ENCODE results near the gene LHFPL6.

The LHFPL6 gene

GRCh38 chr13:39363382-39363772 is 239.6 kb downstream of the LHFPL6 start:
- TF ChIP-seq SIN3A (IDR thresholded peaks at IDR 0.05; ENCODE audit: borderline replicate concordance, insufficient read depth, low read length) = no peak

DNA sequence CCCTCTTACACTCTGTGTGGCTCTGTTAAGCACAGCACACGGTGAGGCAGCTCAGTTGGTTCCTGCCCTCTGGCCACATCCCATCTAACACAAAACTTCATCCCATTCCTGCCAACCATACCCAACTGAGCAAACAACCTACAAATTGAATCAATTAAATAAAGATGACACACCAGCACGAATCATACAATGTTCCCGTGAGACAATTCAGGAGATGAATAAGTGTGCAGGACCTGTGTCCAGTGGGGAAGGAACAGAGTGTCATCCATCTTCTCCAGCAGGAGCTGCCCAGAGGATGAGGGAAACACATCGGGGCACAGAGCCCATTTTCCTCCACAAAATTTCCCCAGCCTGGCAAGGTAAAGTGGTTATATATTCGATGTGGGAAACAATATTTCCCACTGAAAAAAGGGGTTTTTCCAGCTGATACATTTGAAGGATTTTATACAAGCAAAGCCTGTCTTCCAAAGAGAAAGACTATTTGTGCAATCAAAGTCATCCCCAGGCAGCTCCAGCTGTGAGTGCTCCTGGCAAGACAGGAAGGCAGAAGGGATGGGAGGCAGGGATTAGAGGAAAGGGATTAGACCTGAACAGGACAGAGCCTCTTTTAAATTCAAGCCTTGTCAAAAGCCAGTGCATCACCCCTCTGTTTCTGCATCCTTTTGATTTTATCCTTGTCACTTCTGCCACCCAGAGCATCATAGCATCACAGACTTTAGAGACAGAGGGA is 240.2 kb downstream of the LHFPL6 start:
- TF ChIP-seq REST (IDR thresholded peaks at IDR 0.05; ENCODE audit: insufficient read depth in 1 of 2, low read depth in 2 of 2, low read length in 2 of 2) (no peak), FOXP2 (optimal IDR thresholded peaks at IDR 0.05; ENCODE audit: borderline replicate concordance, extremely low read depth, extremely low read length, insufficient read depth) (no peak), POLR2AphosphoS5 (IDR thresholded peaks at IDR 0.05; ENCODE audit: low read depth, low read length) (no peak), SIN3A (IDR thresholded peaks at IDR 0.05; ENCODE audit: borderline replicate concordance, insufficient read depth, low read length) (no peak), TAF1 (IDR thresholded peaks at IDR 0.05; ENCODE audit: borderline replicate concordance, insufficient read depth, low read length) (no peak)

DNA sequence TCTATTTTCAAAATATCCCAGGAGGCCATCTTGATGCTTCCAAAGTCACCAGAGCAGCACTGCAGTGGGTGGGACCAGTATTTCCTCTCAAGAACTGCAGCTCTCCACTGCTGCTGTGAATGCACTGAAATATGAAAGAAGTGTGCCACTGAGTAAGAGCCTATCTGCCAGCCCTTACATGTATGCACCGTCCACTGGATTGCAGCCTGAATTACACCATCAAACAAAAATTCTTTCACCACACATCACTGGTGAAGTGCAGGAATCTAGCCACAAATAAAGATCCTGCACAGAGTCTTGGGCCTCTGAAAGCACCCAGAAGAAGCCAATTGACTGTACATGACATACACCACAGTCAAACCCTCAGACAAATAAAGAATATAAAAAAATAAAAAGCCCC is 249.0 kb downstream of the LHFPL6 start:
- TF ChIP-seq SIN3A (IDR thresholded peaks at IDR 0.05; ENCODE audit: borderline replicate concordance, insufficient read depth, low read length) = no peak
- no peak for TF ChIP-seq REST (IDR thresholded peaks at IDR 0.05; ENCODE audit: insufficient read depth in 1 of 2, low read depth in 2 of 2, low read length in 2 of 2)
- TF ChIP-seq POLR2AphosphoS5 (IDR thresholded peaks at IDR 0.05; ENCODE audit: low read depth, low read length) = no peak
- TF ChIP-seq FOXP2 (optimal IDR thresholded peaks at IDR 0.05; ENCODE audit: borderline replicate concordance, extremely low read depth, extremely low read length, insufficient read depth) = no peak
- no peak for TF ChIP-seq TAF1 (IDR thresholded peaks at IDR 0.05; ENCODE audit: borderline replicate concordance, insufficient read depth, low read length)

DNA sequence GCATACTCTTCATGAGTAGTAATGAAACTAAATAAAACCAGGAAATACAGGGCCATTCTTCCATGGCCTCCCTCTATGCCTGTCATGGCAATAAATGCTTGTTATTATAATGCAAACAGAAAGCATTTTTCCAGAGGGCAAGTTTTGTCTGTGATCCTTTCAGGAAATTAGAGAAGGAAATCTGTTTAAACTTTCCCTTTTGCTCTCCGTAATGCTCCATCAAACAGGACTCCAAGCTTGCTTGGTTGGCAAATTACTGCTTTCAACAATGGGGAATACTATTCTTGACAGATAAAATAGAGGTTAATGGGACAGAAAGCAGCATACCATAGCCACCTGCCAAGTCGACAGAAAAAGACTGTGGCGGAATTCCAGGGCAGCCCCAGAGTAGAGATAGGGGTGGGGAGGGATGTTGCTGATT is 252.5 kb downstream of the LHFPL6 start:
- TF ChIP-seq TAF1 (IDR thresholded peaks at IDR 0.05; ENCODE audit: borderline replicate concordance, insufficient read depth, low read length) (no peak), POLR2AphosphoS5 (IDR thresholded peaks at IDR 0.05; ENCODE audit: low read depth, low read length) (no peak), SIN3A (IDR thresholded peaks at IDR 0.05; ENCODE audit: borderline replicate concordance, insufficient read depth, low read length) (no peak), FOXP2 (optimal IDR thresholded peaks at IDR 0.05; ENCODE audit: borderline replicate concordance, extremely low read depth, extremely low read length, insufficient read depth) (no peak), REST (IDR thresholded peaks at IDR 0.05; ENCODE audit: insufficient read depth in 1 of 2, low read depth in 2 of 2, low read length in 2 of 2) (no peak)

- TF ChIP-seq SIN3A (IDR thresholded peaks at IDR 0.05; ENCODE audit: borderline replicate concordance, insufficient read depth, low read length) (no peak), REST (IDR thresholded peaks at IDR 0.05; ENCODE audit: insufficient read depth in 1 of 2, low read depth in 2 of 2, low read length in 2 of 2) (no peak), TAF1 (IDR thresholded peaks at IDR 0.05; ENCODE audit: borderline replicate concordance, insufficient read depth, low read length) (no peak), FOXP2 (optimal IDR thresholded peaks at IDR 0.05; ENCODE audit: borderline replicate concordance, extremely low read depth, extremely low read length, insufficient read depth) (no peak), POLR2AphosphoS5 (IDR thresholded peaks at IDR 0.05; ENCODE audit: low read depth, low read length) (no peak)
Measured at GRCh38 chr13:39349391-39349960, 253.5 kb downstream of the LHFPL6 start.
